Lower lobe of right lung (tissue), 2 donors: Measurements from ENCODE around the gene SCART1. TPM values are rescaled to one million over a fixed set of nuclear protein-coding genes. Genes with fewer than 3 reads are reported as not detected.
A peak's percentile ranks its signal among the peaks of the same experiment; 100 is the strongest.
"Not testable (repeated sequence)": the region's sequence is repeated elsewhere in the genome, so short reads cannot be mapped to it uniquely, and the experiment has no call there.

Experiments used
- ATAC-seq, 2 donors: fragments of 200-7000 bp; cut with Tn5 transposase; one replicate each; pipeline ENCODE4 v1.9.1; 2020 to 2022; ENCODE audit warnings: mild to moderate bottlenecking in 2 of 2, moderate library complexity in 2 of 2
- DNase-seq: peaks from one replicate; pipeline ENCODE4 v3.0.0-alpha.2; 2020
- H3K27ac ChIP-seq: fragments of 200-600 bp; one replicate; pipeline ENCODE4 v1.8.0; 2022
- H3K27me3 ChIP-seq: fragments of 200-600 bp; one replicate; pipeline ENCODE4 v1.8.0; 2022; ENCODE audit warnings: low read depth
- H3K36me3 ChIP-seq: fragments of 200-600 bp; one replicate; pipeline ENCODE4 v1.8.0; 2022; ENCODE audit warnings: mild to moderate bottlenecking
- H3K4me1 ChIP-seq: fragments of 200-600 bp; one replicate; pipeline ENCODE4 v1.8.0; 2022
- H3K4me3 ChIP-seq: fragments of 200-600 bp; one replicate; pipeline ENCODE4 v1.8.0; 2022; ENCODE audit warnings: mild to moderate bottlenecking
- H3K9me3 ChIP-seq: fragments of 200-600 bp; one replicate; pipeline ENCODE4 v1.8.0; 2022
- intact Hi-C: fragments of 100-400 bp; cut with DNase I; formaldehyde crosslinking; loops from one replicate; pipeline ENCODE4 v1.11.0; 2022
- total RNA-seq: library from RNA; stranded (reverse); fragmentation: NEBNext Ultra II Directional; extraction: Animal tissue kit (Norgen Biotek cat#: 25700); gene quantifications from one replicate; pipeline ENCODE4 v1.2.1, GENCODE V29; 2021
- TF ChIP-seq, protein P1 (sequence below): fragments of 200-600 bp; IDR thresholded peaks from one replicate; pipeline ENCODE4 v1.8.0; 2022; ENCODE audit warnings: antibody characterized with exemption, mild to moderate bottlenecking
- donor health status: DM: no; HTN: yes; CAD: no; lungs with severe emphysema.

Gene SCART1
- total RNA-seq, 1 donor from 2014 or later = 2.4 TPM

GRCh38 chr10:133497363-133497762, 43.6 kb downstream of the SCART1 start:
- H3K27me3 ChIP-seq, ATAC-seq, H3K4me3 ChIP-seq, H3K36me3 ChIP-seq, H3K9me3 ChIP-seq, DNase-seq, intact Hi-C loops, H3K27ac ChIP-seq, H3K4me1 ChIP-seq: not testable (repeated sequence)
- TF ChIP-seq, protein P1, sequence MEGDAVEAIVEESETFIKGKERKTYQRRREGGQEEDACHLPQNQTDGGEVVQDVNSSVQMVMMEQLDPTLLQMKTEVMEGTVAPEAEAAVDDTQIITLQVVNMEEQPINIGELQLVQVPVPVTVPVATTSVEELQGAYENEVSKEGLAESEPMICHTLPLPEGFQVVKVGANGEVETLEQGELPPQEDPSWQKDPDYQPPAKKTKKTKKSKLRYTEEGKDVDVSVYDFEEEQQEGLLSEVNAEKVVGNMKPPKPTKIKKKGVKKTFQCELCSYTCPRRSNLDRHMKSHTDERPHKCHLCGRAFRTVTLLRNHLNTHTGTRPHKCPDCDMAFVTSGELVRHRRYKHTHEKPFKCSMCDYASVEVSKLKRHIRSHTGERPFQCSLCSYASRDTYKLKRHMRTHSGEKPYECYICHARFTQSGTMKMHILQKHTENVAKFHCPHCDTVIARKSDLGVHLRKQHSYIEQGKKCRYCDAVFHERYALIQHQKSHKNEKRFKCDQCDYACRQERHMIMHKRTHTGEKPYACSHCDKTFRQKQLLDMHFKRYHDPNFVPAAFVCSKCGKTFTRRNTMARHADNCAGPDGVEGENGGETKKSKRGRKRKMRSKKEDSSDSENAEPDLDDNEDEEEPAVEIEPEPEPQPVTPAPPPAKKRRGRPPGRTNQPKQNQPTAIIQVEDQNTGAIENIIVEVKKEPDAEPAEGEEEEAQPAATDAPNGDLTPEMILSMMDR = peak; percentile 34

- H3K27ac ChIP-seq, H3K4me1 ChIP-seq, H3K27me3 ChIP-seq, H3K9me3 ChIP-seq, intact Hi-C loops, H3K4me3 ChIP-seq, DNase-seq, H3K36me3 ChIP-seq, ATAC-seq: not testable (repeated sequence)
Measured at GRCh38 chr10:133499176-133499575, 45.4 kb downstream of the SCART1 start.

DNA sequence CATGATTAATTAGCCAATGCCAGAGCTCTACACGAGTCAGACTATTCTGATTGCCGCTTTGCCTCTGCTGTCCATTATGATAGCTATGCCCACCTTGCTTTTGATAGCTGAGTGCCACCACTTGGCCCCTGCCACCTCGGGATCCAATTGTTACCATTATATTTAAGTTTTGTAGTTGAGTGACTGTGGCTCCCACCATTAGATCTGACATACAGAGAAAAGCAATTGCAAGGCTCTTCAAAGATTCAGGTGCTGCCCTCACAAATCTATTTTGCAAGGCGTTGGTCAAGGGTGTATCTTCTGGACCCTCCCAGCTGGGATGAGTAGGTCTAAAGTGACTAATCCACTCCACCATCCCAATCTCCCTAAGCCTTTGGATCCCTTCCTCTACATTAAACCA, 47.2 kb downstream of the SCART1 start:
- H3K4me1 ChIP-seq, ATAC-seq, intact Hi-C loops, H3K27ac ChIP-seq, H3K27me3 ChIP-seq, H3K36me3 ChIP-seq, H3K4me3 ChIP-seq, DNase-seq, H3K9me3 ChIP-seq: not testable (repeated sequence)

- ATAC-seq = no peak
- Histone ChIP-seq H3K9me3 (peaks cover 4% of the 10 kb centered on the region), H3K4me1 (no peaks in the 10 kb centered on the region), H3K27me3 (no peaks in the 10 kb centered on the region), H3K4me3 (no peak overlapping the region), H3K36me3 (no peaks in the 10 kb centered on the region), H3K27ac (no peak overlapping the region)
- TF ChIP-seq, protein P1 = no peak
- intact Hi-C loops = no loop called here
- no peak for DNase-seq
Measured at GRCh38 chr10:133509700-133510099, 56.0 kb downstream of the SCART1 start.

DNA sequence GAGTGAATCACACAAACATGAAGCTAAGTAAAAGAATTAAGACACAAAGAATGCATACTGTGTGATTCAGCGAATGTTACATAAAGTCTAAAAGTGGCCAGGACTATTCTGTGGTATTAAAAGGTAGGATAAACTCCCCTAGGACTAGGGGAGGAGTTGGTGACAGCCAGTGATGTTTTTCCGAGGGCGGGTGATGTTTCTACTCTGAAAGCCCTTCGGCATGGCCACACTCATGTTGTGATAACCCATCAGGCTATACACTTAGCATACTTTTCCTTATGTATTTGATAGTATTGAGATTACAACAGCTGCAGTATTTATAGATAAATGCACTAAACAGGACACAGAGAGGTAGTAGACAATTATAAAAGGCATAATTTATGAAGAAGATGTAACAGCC, 57.7 kb downstream of the SCART1 start:
- DNase-seq = no peak
- intact Hi-C loops = no loop called here
- TF ChIP-seq, protein P1 = no peak
- Histone ChIP-seq H3K27ac (no peak overlapping the region), H3K4me1 (no peaks in the 10 kb centered on the region), H3K27me3 (no peaks in the 10 kb centered on the region), H3K9me3 (peaks cover 4% of the 10 kb centered on the region), H3K36me3 (no peaks in the 10 kb centered on the region), H3K4me3 (no peak overlapping the region)
- no peak for ATAC-seq

DNA sequence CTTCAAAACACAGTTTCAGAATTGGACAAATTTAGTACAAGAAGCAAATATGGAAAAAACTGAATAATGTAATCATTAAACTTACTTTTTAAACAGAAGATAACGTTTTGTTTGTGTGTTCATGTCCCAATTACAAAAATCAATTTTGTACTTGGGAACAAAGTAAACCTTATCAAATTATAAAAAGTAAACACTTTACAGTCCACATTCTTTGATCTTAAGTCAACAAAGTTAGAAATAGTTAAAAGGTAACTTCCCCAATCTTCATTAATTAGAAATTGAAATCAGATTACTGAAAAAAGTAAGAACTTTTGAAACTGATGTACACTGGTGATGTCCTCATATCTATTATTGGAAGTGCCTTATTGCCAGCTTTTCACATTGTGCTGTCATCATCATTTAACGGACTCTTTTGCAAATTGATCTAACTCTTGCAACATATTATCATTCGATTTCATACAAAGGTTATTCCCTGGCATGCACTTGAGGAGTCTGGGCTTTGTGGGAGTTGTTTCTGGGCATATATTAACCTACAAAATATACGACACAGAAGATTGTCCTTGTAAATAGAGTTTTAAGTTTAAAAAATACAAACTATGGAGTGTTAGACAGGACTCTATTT, 58.3 kb downstream of the SCART1 start:
- no peaks in the 10 kb centered on the region for H3K27me3 ChIP-seq
- H3K4me3 ChIP-seq = no peak overlapping the region
- no peak overlapping the region for H3K27ac ChIP-seq
- no peaks in the 10 kb centered on the region for H3K4me1 ChIP-seq
- H3K36me3 ChIP-seq = no peaks in the 10 kb centered on the region
- DNase-seq (no peak), ATAC-seq (no peak)
- TF ChIP-seq, protein P1 = no peak
- peaks cover 4% of the 10 kb centered on the region for H3K9me3 ChIP-seq
- intact Hi-C loops = no loop called here
